ENCODE measurements around the gene MYO1C. TPM values are rescaled to one million over a fixed set of nuclear protein-coding genes. Genes with fewer than 3 reads are reported as not detected.
A peak's percentile ranks its signal among the peaks of the same experiment; 100 is the strongest.

Gene MYO1C
- total and polyA plus RNA-seq, 2 donors (not counting 1 experiment from before 2014, with no cell fraction given): 164 to 190 TPM

GRCh38 chr17:1470071-1470754 lies 22.3 kb downstream of the MYO1C start:
- no peaks in the 10 kb centered on the region for H3K4me1 ChIP-seq (ENCODE audit: control insufficient read depth, extremely low read depth, insufficient read depth, low read length)
- no peak for TF ChIP-seq EZH2 (IDR thresholded peaks at IDR 0.05; ENCODE audit: low read length, missing control alignments)
- TF ChIP-seq CTCF (conservative IDR thresholded peaks at IDR 0.05 in 1 of 2, IDR thresholded peaks at IDR 0.05 in 1 of 2; ENCODE audit: low read depth in 1 of 2, low read length in 2 of 2): no peak
- peaks cover 47% of the 10 kb centered on the region for H3K36me3 ChIP-seq (ENCODE audit: control insufficient read depth, insufficient read depth, low read length)

GRCh38 chr17:1469231-1469852 lies 23.1 kb downstream of the MYO1C start:
- H3K27me3 ChIP-seq (ENCODE audit: control insufficient read depth, insufficient read depth, low read length): no peaks in the 10 kb centered on the region
- no peaks in the 10 kb centered on the region for H3K79me2 ChIP-seq (ENCODE audit: control insufficient read depth, insufficient read depth, low read length)
- no peak for TF ChIP-seq CTCF (conservative IDR thresholded peaks at IDR 0.05 in 1 of 2, IDR thresholded peaks at IDR 0.05 in 1 of 2; ENCODE audit: low read depth in 1 of 2, low read length in 2 of 2)
- TF ChIP-seq EZH2 (IDR thresholded peaks at IDR 0.05; ENCODE audit: low read length, missing control alignments): no peak
- H3K9ac ChIP-seq (ENCODE audit: insufficient read depth, low read length): no peak overlapping the region
- H3K4me1 ChIP-seq (ENCODE audit: control insufficient read depth, extremely low read depth, insufficient read depth, low read length): no peaks in the 10 kb centered on the region
- H3K4me3 ChIP-seq (replicated peaks in 1 of 4; ENCODE audit: control extremely low read depth in 1 of 4, insufficient read depth in 1 of 4, low read depth in 3 of 4, low read length in 4 of 4): no peak overlapping the region
- no peaks in the 10 kb centered on the region for H4K20me1 ChIP-seq (ENCODE audit: control insufficient read depth, extremely low read depth, insufficient read depth, low read length)
- peak in 1 of 2 donors; percentile 80 for DNase-seq (ENCODE audit: low read depth in 2 of 2)
- no peak overlapping the region for H2AFZ ChIP-seq (ENCODE audit: low read length)
- peaks cover 45% of the 10 kb centered on the region for H3K36me3 ChIP-seq (ENCODE audit: control insufficient read depth, insufficient read depth, low read length)
- H3K4me2 ChIP-seq (ENCODE audit: extremely low read depth, insufficient read depth, low read length): no peak overlapping the region
- H3K27ac ChIP-seq (ENCODE audit: insufficient read depth, low read length): no peak overlapping the region
- no peaks in the 10 kb centered on the region for H3K9me3 ChIP-seq (ENCODE audit: control insufficient read depth, insufficient read depth, low read depth, low read length)

More at GRCh38 chr17:1470071-1470754, 22.3 kb downstream of the MYO1C start:
- H3K4me3 ChIP-seq (replicated peaks in 1 of 4; ENCODE audit: control extremely low read depth in 1 of 4, insufficient read depth in 1 of 4, low read depth in 3 of 4, low read length in 4 of 4): no peak overlapping the region
- H3K27ac ChIP-seq (ENCODE audit: insufficient read depth, low read length): no peak overlapping the region
- H3K9me3 ChIP-seq (ENCODE audit: control insufficient read depth, insufficient read depth, low read depth, low read length): no peaks in the 10 kb centered on the region
- no peak for DNase-seq (ENCODE audit: low read depth in 2 of 2)
- no peaks in the 10 kb centered on the region for H3K79me2 ChIP-seq (ENCODE audit: control insufficient read depth, insufficient read depth, low read length)
- H2AFZ ChIP-seq (ENCODE audit: low read length): no peak overlapping the region
- H3K4me2 ChIP-seq (ENCODE audit: extremely low read depth, insufficient read depth, low read length): no peak overlapping the region
- no peaks in the 10 kb centered on the region for H3K27me3 ChIP-seq (ENCODE audit: control insufficient read depth, insufficient read depth, low read length)
- H3K9ac ChIP-seq (ENCODE audit: insufficient read depth, low read length): no peak overlapping the region
- no peaks in the 10 kb centered on the region for H4K20me1 ChIP-seq (ENCODE audit: control insufficient read depth, extremely low read depth, insufficient read depth, low read length)

GRCh38 chr17:1467898-1468492 lies 24.5 kb downstream of the MYO1C start:
- DNase-seq (ENCODE audit: low read depth in 2 of 2): peak in 1 of 2 donors; percentile 87
- Histone ChIP-seq H3K4me1 (ENCODE audit: control insufficient read depth, extremely low read depth, insufficient read depth, low read length) (no peaks in the 10 kb centered on the region), H3K4me3 (replicated peaks in 1 of 4; ENCODE audit: control extremely low read depth in 1 of 4, insufficient read depth in 1 of 4, low read depth in 3 of 4, low read length in 4 of 4) (no peak overlapping the region), H3K9me3 (ENCODE audit: control insufficient read depth, insufficient read depth, low read depth, low read length) (no peaks in the 10 kb centered on the region), H3K4me2 (ENCODE audit: extremely low read depth, insufficient read depth, low read length) (no peak overlapping the region), H3K9ac (ENCODE audit: insufficient read depth, low read length) (no peak overlapping the region), H3K79me2 (ENCODE audit: control insufficient read depth, insufficient read depth, low read length) (no peaks in the 10 kb centered on the region), H3K27me3 (ENCODE audit: control insufficient read depth, insufficient read depth, low read length) (no peaks in the 10 kb centered on the region), H3K36me3 (ENCODE audit: control insufficient read depth, insufficient read depth, low read length) (peaks cover 43% of the 10 kb centered on the region), H2AFZ (ENCODE audit: low read length) (no peak overlapping the region), H4K20me1 (ENCODE audit: control insufficient read depth, extremely low read depth, insufficient read depth, low read length) (no peaks in the 10 kb centered on the region), H3K27ac (ENCODE audit: insufficient read depth, low read length) (no peak overlapping the region)
- TF ChIP-seq EZH2 (IDR thresholded peaks at IDR 0.05; ENCODE audit: low read length, missing control alignments): no peak
- no peak for TF ChIP-seq CTCF (conservative IDR thresholded peaks at IDR 0.05 in 1 of 2, IDR thresholded peaks at IDR 0.05 in 1 of 2; ENCODE audit: low read depth in 1 of 2, low read length in 2 of 2)
